HG03097 (cell line): ENCODE measurements around the gene TMEM238L.

Source experiments
- ATAC-seq: cut with Tn5 transposase; IDR thresholded peaks from one replicate; pipeline ENCODE4 v1.9.1; 2021; ENCODE audit not compliant: unreplicated experiment, low FRiP score

Gene TMEM238L

DNA sequence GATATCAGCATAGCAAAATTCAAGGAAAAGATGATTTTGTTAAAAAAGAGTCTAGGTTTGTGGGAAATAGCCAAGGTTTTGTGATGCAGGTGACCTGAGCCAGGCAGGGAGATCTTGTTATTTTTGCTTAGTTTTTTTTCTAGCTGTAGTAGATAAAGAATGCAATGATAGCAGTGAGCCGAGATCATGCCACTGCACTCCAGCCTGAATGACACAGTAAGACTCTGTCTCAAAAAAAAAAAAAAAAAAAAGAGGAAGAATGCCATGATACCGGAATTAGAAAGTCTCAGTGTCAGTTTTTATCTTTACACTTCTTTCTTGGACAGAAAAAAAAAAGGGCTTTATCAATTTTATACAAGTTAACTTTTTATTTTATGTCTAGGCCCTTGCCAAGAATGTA is 27.5 kb downstream of the TMEM238L start:
- no peak for ATAC-seq

DNA sequence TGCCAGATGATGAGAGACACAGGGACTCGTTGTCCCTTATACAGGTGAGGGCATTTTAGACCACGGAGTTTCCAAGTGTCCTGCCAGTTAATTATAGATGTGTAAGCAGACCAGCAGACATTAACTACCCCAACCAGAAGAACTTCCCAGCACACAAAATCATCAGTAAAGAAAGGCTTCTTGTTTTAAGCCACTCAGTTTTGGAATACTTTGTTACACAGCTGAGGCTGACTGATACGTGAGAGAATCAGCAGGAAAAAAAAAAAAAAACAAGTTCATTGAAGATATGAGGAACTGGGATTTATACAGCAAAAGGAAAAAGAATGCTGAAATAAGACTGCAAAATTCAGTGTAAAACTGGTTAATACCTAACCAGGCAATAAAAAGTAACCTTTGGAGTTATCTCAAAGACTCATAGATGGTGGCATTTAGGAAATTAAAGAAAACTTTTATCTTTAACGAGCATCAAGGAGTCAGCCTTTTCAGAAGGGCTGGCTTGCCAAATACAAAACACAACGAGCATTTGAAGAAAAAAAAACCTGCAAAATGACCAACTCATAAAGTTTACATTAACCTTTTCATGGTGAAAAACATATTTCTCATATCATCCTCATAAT is 28.1 kb downstream of the TMEM238L start:
- ATAC-seq: no peak

DNA sequence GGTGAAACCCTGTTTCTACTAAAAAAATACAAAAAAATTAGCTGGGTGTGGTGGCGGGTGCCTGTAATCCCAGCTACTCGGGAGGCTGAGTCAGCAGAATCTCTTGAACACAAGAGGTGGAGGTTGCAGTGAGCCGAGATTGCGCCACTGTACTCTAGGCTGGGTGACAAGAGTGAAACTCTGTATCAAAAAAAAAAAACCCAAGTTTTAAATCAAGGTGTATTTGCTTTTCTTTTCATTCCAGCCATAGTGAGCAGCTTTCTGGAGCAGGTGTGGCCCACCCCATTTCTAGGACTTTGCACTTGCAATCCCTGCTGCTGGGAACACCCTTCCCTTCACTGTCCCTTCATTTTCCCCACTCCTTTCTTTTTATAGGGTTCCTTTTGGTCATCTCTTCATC is 28.8 kb downstream of the TMEM238L start:
- no peak for ATAC-seq

DNA sequence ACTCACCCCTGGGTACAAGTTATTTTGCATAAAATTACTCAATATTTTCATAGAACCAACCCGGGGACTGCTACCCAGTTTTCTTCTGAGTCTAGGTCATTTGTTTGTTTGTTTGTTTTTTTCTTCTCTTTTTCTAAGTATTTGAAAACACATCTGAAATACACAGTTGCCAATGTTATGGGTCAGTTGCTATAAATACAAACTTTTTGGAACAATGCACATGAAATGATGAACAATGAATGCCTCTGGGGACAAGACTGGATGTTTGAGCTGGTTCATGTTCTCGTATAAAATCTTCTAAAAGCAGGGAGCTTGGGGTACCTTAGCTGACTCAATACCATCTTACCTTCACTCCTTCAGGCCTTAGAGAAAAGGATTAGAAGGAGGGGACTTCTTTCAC is 30.5 kb downstream of the TMEM238L start:
- ATAC-seq: no peak

DNA sequence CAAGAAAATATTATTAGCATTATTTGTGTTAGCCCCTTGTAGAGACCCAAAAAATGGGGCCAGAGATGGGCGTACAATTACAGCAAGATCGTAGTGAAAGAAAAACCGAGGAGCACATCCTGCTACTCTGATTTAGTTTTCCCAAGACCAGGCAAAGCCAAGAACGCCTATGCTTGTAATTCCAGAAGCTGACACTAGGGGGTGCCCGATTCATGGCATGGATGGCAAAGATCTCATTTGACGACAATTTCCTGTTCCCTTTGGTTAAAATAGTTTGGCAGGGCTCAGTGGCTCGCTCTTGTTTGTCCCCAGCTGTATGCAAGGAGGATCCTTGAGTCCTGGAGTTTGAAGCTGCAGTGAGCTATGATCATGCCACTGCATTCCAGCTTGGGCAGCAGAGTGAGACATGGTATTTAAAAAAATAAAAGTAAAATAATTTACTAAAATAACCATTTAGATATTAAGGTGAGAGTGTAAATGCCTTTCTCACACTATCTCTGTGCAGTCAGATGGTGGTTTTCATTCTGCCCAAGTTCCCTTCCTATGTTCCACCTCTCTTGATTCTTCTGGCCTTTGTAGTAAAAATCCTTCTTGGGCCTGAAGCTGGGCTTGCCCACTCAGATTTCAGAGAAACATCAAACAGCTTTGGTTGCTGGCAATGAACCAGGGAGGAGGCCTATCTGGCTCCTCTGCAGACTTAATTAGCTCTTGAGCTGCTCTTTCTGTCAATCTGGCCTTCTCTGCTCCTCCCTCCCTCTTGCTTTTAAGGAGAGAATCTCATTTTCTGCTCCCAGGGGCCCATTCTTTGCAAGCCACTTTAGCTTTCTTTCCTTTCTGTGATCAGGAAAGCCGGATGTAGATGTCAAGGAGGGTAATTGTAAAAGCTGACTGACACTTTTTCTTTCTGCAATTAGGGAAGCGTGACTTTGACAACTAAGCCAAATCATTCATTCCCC is 31.2 kb downstream of the TMEM238L start:
- ATAC-seq: no peak

DNA sequence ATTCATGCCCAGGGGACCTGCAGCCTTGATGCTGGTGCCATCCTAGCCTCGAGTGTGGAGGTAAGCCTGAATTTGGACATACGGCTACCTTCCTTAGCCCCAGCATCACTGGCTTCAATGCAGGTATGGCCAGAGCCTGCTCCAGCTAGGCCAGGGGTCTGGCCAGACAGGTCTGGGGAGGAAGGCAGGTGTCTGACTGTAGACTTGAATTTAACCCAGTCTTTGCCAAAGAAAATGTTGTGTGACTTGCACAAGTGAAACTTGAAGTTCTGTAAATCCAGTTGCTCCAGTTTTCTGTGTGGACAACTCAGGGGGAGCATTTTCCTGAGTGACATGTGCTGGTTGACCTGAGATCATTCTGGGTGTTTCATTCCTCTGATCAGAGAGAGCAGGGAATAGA is 32.8 kb downstream of the TMEM238L start:
- ATAC-seq: no peak

DNA sequence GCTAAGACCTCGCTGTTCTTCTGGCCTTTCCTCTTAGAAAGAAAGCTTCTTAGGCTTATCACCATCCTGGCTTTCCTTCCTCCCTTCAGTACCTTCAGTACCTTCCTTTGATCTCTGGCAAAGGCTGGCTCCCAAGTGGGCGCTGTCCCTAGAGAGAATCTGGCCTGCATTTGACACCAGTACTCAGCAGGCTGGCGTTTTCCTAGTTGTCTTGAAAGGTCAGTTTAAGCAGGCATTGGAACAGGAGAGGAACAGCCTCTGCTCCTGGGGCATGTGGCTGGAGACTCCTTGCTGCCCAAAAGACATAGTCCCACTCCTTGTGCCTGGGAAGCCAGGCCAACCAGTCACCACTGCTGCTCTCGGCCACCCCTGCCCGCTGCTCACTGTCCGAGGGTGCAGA is 34.1 kb downstream of the TMEM238L start:
- no peak for ATAC-seq

DNA sequence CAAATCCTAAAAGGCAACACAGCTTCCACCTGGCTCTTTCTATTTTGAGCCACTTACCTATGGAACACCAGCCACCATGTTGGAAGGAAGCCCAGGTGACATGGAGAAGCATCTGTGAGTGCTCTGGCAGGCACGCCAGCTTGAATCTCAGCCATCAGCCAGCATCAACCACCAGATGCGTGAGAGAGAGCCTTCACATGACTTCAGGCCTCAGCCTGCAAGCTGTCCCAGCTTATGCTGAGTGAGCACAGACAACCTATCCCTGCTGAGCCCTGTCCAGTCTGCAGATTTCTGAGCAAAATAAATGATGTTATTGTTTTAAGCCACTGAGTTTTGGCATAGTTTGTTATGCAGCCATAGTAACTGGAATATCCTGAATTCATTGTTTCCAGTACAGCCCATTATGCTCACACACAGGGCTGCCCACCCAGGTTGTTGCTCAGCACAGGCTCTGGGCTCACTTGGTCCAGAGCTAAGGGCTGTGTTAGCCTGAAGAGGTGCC is 35.1 kb downstream of the TMEM238L start:
- ATAC-seq: no peak

DNA sequence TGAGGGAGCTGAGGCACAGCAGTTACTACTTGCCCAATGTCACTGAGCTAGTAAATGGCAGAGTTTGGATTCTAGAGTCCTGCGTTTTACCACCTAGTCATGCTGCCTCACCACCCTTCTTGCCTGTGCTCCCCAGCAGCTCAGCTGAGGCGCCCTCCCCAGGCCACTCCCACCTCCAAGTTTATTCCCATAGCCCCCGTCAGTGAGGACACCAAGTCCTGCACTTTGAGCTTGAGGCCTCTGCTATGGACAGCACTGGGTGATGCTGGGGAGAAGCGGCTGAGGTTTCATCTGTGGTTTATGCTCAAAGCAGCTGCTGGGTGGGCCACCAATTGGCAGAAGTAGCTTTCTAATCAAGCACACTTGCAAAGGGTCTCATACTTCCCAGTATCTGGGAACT is 36.7 kb downstream of the TMEM238L start:
- ATAC-seq: no peak

DNA sequence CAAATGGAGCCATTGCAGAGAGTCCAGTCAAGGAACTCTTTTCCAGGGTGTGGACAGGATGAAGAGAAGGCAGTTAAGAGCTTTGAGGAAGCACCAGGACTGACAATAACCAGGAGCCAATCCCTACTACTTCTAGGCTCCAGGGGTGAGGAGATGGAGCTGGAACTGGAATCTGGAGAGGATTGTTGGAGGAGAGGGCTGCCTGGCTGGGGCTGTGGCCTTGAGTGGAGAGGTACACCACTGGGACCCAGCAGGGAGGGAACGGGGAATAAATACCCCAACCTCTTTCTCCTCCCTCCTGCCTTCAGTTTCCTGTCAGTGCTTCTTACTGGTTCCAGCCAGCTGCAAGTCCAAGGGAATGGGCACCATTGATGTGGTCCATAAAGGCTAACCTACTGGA is 41.9 kb downstream of the TMEM238L start:
- no peak for ATAC-seq

DNA sequence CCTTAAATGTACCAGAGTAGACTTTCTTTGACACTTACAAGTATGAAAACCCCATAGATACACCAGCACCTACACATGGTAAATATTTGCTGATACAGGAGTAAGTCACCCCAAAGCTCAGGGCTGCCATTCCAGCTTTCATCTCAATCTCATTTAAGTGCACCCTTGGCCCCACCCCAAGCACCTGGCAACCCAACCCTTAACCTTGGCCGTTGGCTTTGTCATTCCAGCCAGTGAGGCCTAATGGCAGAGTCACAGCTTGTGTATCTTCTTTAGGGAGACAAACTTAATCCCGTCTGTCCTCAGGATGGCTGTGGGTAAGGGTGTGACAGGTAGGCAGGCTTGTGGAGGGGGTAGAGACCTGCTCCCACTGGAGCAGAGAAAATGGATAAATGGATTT is 42.6 kb downstream of the TMEM238L start:
- ATAC-seq: no peak

DNA sequence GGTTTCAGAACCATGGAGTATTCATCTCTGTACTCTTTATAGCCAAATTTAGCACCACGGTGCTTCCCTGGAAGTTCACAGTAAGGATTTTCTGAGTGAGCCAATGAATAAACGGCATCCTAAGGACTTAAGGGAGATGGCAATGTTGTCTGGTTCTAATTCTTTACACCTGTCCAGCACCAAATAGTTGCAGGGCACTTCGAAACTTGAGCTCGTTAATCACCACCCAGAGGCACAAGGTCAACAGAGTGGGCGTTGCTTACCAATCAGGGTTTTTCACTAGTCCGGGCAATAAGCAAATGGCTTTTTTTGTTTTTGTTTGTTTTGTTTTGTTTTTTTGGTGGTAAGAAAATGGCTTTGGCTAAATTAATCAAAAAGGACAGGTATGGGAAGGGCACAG is 45.8 kb downstream of the TMEM238L start:
- no peak for ATAC-seq

DNA sequence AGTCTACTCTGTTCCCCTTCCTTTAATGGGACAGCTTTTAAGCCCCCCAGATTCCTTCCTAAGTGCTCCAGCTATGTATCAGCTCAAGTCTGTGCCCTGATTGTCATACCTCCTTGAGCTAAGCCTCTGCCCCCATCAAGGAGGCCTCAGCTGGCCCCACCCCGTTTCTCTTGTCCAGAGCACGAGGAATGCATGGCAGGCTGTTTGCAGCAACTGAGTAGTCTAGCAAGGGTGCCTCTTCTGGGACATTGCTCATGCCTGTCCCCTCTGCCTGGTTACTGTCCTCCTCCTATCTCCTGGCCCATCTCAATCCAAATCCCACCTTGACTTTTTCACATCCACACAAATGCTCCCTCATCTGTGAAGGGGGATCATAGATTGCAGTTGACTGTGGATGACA is 46.3 kb downstream of the TMEM238L start:
- ATAC-seq: no peak

DNA sequence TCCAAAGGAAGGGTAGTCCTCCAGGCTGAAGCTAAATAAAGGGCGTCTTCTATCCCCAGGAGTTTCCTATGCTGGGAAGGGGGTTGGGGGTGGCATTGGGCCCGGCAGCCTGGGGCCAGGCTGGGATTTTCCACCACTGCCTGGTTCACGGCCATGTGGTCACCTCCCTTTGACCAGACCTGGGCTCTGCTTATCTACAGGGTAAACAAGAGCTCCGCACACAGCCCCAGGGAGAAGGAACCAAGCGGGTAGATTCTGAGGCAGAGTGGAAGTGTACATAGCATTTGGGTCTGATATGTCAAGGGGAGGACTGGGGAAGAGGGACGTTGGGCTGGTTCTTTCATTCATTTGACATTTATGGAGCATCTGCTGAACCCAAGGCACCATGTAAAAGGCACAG is 46.8 kb downstream of the TMEM238L start:
- ATAC-seq: no peak

DNA sequence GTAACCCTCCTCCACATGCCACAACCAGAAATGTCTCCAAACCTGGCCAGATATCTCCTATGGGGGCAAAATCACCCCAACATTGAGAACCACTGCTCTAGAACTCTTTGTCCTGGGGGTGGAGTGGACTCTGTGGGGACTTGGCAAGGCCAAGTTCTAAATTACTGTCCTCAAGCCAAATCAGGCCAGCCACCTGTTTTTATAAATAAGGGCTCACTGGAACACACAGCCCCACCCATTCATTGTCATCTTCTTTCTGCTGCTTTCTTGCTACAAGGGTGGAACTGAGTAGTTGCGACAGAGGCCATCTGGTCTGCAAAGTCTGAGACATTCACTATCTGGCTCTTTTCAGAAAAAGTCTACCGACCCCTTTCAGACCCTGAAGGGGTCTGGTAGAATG is 47.3 kb downstream of the TMEM238L start:
- no peak for ATAC-seq

DNA sequence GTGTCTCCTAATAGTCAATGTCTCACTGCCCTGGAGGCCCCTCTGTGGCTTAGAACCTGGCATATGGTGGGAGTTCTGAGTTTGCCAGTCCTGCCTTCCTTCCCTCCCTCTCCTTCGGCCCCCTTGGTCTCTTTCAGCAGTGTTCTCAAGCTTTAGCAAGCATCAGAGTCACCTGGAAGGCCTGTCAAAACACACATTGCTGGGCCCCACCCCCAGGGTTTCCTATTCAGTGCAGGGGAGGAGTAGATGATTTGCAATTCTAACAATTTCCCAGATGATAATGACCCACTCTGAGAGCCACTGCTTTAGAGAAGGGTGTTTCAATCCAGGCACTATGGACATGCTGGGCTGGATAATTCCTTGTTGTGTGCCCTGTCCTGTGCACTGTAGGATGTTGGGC is 47.7 kb downstream of the TMEM238L start:
- no peak for ATAC-seq

DNA sequence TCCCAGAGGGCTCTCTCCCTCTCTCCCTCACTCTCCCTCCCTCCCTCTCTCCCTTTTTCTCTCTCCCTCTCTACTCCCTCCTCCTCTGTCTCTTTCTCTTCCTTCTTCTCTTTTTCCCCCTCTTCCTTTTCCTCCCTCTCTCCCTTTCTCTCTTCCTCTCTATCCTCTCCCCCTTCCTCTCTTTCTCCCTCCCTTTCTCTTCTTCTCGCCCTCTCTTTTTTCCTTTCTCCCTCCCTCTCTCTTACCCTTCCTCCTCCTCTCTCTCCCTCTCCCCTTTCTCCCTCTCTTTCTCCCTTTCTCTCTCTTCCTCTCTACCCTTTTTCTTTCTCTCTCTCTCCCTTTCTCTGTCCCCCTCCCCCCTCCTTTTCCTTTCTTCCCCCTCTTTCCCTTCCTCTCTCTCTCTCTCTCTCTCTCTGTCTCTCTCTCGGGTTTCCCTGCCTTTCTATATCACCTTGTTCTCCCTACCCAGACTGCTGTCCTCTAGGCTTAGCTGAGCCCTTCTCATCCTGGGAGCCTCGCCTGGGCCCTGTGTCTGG is 48.2 kb downstream of the TMEM238L start:
- ATAC-seq: no peak

DNA sequence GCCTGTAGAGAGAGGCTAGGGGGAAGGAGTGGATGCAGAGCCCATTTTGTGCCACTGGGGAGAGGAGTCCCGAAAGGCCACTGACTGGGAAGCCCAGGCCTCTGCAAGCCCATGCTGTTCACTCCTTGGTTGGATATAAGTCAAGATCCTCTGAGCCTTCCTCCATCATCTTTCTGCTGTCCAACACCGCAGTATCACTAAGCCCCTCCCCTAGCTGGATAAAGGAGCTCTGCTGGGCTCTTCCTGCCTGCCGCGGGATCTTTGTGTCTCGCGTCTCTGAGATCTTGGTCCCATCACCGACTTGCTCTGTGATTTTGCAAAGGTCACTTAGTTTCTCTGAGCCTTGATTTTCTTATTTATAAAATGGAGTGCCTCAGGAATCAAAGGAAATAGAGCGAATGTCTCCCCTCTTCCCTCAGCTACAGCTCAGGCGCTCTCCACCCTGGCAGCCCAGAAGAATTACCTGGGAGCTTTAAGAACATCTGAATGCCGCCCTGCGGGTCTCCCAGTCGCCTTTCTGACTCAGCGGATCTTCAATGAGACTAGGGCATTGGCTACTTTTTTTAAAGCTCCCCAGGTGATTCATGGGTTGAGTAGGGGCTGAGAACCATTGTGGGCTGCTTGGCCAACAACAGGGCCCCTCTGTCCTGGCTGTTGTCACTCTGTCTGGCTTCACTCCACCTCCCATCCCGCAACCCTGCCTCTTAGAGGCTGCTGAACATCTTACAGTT is 48.9 kb downstream of the TMEM238L start:
- no peak for ATAC-seq

DNA sequence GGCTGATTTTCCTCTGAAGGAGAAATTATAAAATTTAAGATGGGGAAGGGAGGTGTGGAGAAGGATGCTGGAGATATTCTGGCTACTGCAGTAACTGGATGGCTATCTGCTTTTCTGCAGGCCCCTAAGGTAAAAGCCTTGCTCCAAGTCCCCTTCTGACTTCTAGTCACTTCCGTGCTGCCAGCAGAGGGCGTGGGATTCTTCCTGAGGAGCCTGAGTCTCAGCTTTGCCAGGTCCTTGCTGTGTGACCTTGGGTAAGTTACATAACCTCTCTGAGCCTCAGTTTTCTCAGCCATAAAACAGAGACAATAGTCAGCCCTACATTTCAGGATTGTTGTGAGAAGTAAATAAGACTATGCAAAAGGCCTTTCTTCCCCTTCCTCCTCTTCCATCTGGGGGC is 49.8 kb downstream of the TMEM238L start:
- ATAC-seq: no peak

DNA sequence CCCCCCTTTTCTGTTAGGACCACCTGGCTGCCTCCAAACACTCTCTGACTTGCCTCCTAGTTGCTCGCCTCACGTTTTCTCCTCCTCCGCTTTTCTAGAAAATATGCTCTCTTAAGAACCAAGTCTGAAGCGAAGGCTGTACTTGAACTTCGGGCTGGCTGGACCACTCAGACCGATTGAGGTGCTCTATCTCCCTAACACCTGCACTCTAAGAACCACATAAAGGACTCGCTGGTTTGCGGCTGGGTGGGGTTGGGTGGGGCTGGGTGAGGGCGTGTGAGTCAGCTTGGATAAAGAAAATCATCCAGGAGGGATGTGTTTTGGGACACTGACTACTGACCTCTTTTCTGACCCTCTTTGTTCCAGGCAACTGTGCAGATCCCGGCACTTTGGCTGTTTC is 51.2 kb downstream of the TMEM238L start:
- no peak for ATAC-seq

DNA sequence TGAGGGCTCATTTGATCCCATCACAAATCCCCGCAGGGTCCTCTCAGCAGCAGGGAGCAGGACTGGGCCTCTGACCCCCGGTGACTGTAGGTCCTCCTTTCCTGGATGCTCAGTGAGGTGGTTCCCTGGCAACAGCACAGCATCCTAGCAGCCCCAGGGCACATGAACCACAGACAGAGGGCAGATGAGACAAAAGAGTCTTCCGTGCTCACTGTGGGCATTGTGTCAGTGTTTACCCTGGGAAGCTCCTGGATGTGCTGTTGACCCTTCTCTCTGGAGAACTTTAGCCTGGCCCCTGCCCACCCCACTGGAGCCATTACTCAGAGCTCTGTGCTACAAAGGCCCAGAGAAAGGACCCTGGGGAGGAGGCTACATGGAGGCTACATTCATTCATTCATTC is 52.3 kb downstream of the TMEM238L start:
- ATAC-seq: no peak
